Bronchial epithelial cell (primary cell): ENCODE measurements around the gene AMER1. TPM values are rescaled to one million over a fixed set of nuclear protein-coding genes. Genes with fewer than 3 reads are reported as not detected.
"Not testable (repeated sequence)": the region's sequence is repeated elsewhere in the genome, so short reads cannot be mapped to it uniquely, and the experiment has no call there.

Source experiments
- DNase-seq: peaks from one replicate; pipeline ENCODE4 v3.0.0-alpha.2; 2010; ENCODE audit warnings: low read depth
- FAIRE-seq: peaks from 2 replicates; lab custom pipeline; 2011; peaks lifted over from hg19 to GRCh38; lab: Jason Lieb, UNC
- H3K27me3 ChIP-seq: 2 replicates; pipeline ENCODE4 v1.5.1; 2011; ENCODE audit warnings: low read length; ENCODE audit not compliant: control insufficient read depth, insufficient read depth
- H3K36me3 ChIP-seq: 2 replicates; pipeline ENCODE4 v1.5.1; 2011; ENCODE audit warnings: low read length; ENCODE audit not compliant: control insufficient read depth, insufficient read depth
- H3K4me3 ChIP-seq: 2 replicates; pipeline ENCODE4 v1.5.1; 2011; ENCODE audit warnings: mild to moderate bottlenecking, low read depth, low read length, control low read depth
- CTCF ChIP-seq: IDR thresholded peaks from 2 replicates; pipeline ENCODE4 v1.5.1; 2011; ENCODE audit warnings: mild to moderate bottlenecking, moderate library complexity, low read length, control low read depth, inconsistent platforms; ENCODE audit not compliant: insufficient read depth, severe bottlenecking
- total RNA-seq: library from RNA; depleted of rRNA; stranded (reverse); fragments of >200 nt; gene quantifications from 2 replicates; pipeline ENCODE4 v1.2.1, GENCODE V29; 2014

Gene AMER1
- total RNA-seq, result 1.5 and 1.6 TPM in 2 replicates

- H3K27me3 ChIP-seq, result no peaks in the 10 kb centered on the region
- no peak for DNase-seq
- no peak for FAIRE-seq
- H3K4me3 ChIP-seq, result peak within 1 kb of the TSS; percentile 63
- H3K36me3 ChIP-seq, result no peaks in the 10 kb centered on the region
- no peak for TF ChIP-seq CTCF
These were observed at the start of gene AMER1 for GRCh38 chrX:64205441-64205734. TSS of gene AMER1 (minus strand) at chrX:64205708. CDS start at chrX:64193286, 12,422 bp downstream.

GRCh38 chrX:64230123-64230970 is 24.8 kb upstream of the AMER1 start, which contains the start of gene ASB12:
TSS of gene ASB12 (minus strand) at chrX:64230607. CDS start at chrX:64225650, 4,957 bp downstream.
- FAIRE-seq, result no peak
- H3K4me3 ChIP-seq, result no peak within 1 kb of the TSS
- DNase-seq, result no peak
- no peak for TF ChIP-seq CTCF
- H3K36me3 ChIP-seq, result no peaks in the 10 kb centered on the region
- no peaks in the 10 kb centered on the region for H3K27me3 ChIP-seq

DNA sequence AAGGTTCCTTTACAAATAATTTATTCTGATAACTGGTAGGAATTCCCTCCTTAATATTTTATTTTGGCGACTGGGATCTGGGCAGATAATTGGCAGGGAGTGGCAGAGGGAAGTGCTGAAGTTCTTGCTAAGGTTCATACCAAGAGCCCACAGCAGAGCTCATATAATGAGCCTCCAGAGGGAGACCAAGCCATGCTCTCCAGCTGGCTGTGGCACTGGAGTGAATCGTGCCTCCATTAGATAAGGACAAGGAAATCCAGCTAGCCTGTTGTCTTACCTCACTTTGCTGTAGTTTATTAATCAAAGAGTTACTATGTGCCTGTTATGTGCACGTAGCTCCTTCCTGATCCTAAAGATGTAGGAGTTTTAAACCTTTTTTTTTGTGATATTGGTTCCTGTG is 23.6 kb upstream of the AMER1 start:
- no peak for DNase-seq
- no peak for FAIRE-seq
- TF ChIP-seq CTCF, result no peak
- H3K27me3 ChIP-seq, result no peaks in the 10 kb centered on the region
- no peak overlapping the region for H3K4me3 ChIP-seq
- no peaks in the 10 kb centered on the region for H3K36me3 ChIP-seq

GRCh38 chrX:64218023-64218422 is 12.5 kb upstream of the AMER1 start:
- no peak for FAIRE-seq
- no peak for TF ChIP-seq CTCF
- no peaks in the 10 kb centered on the region for H3K36me3 ChIP-seq
- H3K27me3 ChIP-seq, result no peaks in the 10 kb centered on the region
- no peak for DNase-seq
- no peak overlapping the region for H3K4me3 ChIP-seq

DNA sequence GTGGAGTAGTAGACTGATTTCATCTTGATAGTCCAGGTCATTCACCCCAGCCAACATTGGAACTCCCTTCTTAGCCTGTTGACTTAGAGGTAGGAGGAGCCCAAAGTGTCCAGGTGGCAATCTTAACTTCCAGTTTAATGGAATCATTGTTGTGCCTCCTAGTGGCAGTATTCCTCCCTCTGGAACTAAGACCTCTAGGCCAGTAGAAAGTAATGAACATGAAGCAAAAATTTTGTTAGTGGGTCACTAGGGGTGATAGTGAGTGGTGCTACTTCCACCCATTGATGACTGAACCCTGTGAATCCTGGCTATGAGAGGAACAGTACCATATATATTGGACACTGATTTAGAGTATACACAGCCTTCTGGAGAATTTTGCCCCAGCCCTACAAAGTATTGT is 8.5 kb upstream of the AMER1 start:
- H3K27me3 ChIP-seq, DNase-seq, FAIRE-seq, H3K36me3 ChIP-seq, H3K4me3 ChIP-seq: not testable (repeated sequence)

GRCh38 chrX:64206556-64207162 is 1.2 kb upstream of the AMER1 start:
- Histone ChIP-seq H3K4me3 (peak overlapping the region; percentile 63), H3K36me3 (no peaks in the 10 kb centered on the region), H3K27me3 (no peaks in the 10 kb centered on the region)
- FAIRE-seq (no peak), DNase-seq (peak; percentile 4)
- no peak for TF ChIP-seq CTCF
